A549 treated with CORT108297 at 1 μM for 4 hours (cell line): Measurements from ENCODE around the gene DFFA. TPM values are rescaled to one million over a fixed set of nuclear protein-coding genes. Genes with fewer than 3 reads are reported as not detected.

Experiments
- total RNA-seq: library from RNA; stranded (reverse); fragments of 200-300 nt; extraction: Qiagen RNA extraction; gene quantifications from 5 replicates; pipeline ENCODE4 v1.2.3, GENCODE V29; 2022

Gene DFFA
- 20.9 to 26.6 TPM (median 25.4 TPM) in 5 replicates for total RNA-seq

GRCh38 chr1:10472220-10473144, at the start of gene DFFA:
TSS of gene DFFA (minus strand) at chr1:10472529. CDS start at chr1:10472458, 71 bp downstream.

GRCh38 chr1:10474613-10475507, 2.5 kb upstream of the DFFA start, which contains the start of gene PEX14:
TSS of gene PEX14 (plus strand) at chr1:10474950. CDS start at chr1:10474967, 17 bp downstream.

GRCh38 chr1:10449751-10450150, 22.6 kb downstream of the DFFA start, which contains the start of gene CORT:
TSS of gene CORT (plus strand) at chr1:10450031. CDS start at chr1:10450224, 193 bp downstream.

GRCh38 chr1:10430216-10431069, 41.9 kb downstream of the DFFA start, which contains the start of gene CENPS:
TSS of gene CENPS (plus strand) at chr1:10430433. CDS start at chr1:10430518, 85 bp downstream.

Other genes starting within 250 kb of the DFFA start
- gene PGD, start 73.5 kb downstream of the DFFA start, total RNA-seq: 1,032 to 1,170 TPM (median 1,135 TPM) in 5 replicates
- gene CENPS, start 42.1 kb downstream of the DFFA start, total RNA-seq: 29.3 to 32.3 TPM (median 29.8 TPM) in 5 replicates
- 0.09 to 0.52 TPM (median 0.28 TPM) in 5 replicates for gene CORT, start 22.5 kb downstream of the DFFA start, total RNA-seq
- gene PEX14, start 2.4 kb upstream of the DFFA start, total RNA-seq: 13.3 to 16.6 TPM (median 15.7 TPM) in 5 replicates